Fibroblast of pulmonary artery (primary cell): ENCODE measurements around the gene PHTF2.

Experiments used
- DNase-seq: peaks from one replicate; pipeline ENCODE4 v3.0.0-alpha.2; 2010; ENCODE audit warnings: low read depth
- H3K4me3 ChIP-seq: replicated peaks from 2 replicates; pipeline ENCODE4 v1.5.1; 2011; ENCODE audit warnings: low read depth, mild to moderate bottlenecking, control low read depth, low read length, moderate library complexity
- TF ChIP-seq, protein P1 (sequence below): IDR thresholded peaks from 2 replicates; pipeline ENCODE4 v1.5.1; 2011; ENCODE audit warnings: mild to moderate bottlenecking, control low read depth, low read length, inconsistent platforms; ENCODE audit errors: missing control alignments

PHTF2 gene

DNA sequence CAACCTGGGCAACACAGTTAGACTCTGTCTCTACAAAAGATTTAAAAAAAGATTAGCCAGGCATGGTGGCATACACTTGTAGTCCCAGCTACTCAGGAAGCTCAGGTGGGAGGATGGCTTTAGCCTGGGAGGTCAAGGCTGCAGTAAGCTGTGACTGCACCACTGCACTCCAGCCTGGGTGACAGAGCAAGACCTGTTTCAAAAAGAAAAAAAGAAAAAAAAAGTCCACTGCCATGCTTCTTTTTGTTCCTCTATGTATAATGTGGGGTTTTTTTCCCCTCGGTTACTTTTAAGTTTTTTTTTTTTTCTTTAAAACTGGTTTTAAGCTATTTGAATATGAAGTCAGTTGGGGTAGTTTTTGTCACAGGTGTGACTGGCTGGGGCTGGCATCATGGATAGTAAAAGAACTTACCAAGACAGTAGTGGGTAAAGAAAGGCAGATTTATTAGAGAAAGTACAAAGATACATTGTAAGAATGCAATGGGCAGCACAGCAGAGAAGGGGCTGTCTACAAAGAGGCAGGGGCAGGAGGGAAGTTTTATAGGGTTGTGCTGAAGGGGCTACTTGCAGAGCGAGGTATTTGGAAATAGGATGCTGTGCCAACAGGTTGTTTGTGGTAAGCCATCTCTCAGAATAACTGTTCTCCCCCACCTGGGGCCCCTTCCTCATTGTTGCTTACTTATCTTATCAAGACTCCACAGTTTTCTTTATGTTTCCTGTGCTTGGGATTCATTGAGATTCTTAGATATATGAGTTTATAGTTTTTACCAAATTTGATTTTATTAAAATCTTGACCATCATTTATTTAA, 177.3 kb downstream of the PHTF2 start:
- TF ChIP-seq, protein P1, sequence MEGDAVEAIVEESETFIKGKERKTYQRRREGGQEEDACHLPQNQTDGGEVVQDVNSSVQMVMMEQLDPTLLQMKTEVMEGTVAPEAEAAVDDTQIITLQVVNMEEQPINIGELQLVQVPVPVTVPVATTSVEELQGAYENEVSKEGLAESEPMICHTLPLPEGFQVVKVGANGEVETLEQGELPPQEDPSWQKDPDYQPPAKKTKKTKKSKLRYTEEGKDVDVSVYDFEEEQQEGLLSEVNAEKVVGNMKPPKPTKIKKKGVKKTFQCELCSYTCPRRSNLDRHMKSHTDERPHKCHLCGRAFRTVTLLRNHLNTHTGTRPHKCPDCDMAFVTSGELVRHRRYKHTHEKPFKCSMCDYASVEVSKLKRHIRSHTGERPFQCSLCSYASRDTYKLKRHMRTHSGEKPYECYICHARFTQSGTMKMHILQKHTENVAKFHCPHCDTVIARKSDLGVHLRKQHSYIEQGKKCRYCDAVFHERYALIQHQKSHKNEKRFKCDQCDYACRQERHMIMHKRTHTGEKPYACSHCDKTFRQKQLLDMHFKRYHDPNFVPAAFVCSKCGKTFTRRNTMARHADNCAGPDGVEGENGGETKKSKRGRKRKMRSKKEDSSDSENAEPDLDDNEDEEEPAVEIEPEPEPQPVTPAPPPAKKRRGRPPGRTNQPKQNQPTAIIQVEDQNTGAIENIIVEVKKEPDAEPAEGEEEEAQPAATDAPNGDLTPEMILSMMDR, result no peak
- no peak overlapping the region for H3K4me3 ChIP-seq
- no peak for DNase-seq

DNA sequence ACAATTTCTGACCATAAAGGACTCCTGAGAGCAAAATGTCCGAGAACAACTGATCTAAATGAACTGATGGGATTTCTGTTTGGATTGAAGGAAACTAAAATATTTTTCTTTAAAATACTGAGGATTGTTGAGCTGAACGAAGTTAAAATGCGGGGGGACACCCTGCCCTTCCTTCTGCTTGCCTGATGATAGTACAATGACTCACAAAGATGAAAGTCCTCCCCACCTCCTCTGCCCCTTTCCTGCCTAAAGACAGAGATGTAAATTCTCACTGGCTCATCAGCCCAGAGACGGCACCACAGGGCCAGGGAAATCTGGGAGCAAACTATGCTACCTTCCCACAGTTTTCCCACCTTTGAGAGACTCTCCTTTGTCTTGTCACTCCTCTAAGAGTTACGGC, 180.6 kb downstream of the PHTF2 start:
- DNase-seq, result peak; percentile 2
- TF ChIP-seq, protein P1, result no peak
- no peak overlapping the region for H3K4me3 ChIP-seq

DNA sequence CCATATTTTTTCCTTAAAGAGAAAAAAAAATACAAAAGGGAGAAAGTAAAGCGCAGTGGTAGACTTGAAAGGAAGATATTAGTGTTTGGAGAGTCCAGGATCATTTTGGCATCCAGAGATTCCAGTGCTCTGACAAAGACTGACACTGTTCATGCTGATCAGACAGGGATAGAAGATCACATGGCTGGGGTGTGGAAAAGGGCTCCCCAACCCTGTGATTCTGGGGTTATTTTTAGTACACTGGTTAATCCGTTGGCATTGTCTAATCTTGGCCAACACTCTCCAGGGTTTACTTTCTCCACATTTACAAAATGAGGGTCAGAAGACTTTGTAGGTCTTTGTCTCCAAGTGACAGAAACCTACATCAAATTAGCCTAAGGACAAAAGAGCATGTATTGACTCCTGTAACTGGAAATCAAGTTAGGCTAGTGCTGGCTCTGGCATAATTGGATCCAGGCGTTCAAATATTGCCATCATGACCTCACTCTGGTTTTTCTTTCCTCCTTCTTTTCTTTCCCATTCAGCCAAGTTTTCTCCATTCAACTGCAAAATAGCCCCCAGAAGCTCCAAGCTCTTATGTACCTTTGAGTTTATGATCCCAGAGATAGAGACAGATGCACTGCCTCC, 181.6 kb downstream of the PHTF2 start:
- TF ChIP-seq, protein P1, result no peak
- no peak overlapping the region for H3K4me3 ChIP-seq
- DNase-seq, result no peak

DNA sequence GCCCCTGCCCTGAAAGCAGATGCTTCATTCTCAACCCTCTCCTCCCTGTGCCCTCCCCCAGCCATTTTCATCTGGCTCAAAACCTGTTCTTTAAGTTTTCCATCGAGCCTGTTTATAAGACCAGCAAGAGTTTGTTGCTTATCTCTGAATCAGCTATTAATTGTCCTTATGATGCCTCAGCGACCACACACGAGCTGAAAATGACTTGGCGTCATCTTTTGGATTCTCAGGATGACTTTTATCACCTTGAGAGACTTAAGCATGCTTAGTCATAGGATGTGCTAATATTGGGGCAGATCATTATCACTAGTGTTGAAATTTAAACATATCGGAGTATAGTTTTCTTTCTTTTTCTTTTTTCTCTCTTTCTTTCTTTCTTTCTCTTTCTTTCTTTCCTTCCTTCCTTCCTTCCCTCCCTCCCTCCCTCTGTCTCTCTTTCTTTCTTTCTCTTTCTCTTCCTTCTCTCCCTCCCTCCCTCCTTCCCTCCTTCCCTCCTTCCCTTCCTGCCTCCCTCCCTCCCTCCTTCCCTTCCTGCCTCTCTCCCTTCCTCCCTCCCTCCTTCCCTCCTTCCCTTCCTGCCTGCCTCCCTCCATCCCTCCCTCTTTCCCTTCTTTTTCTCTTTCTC, 184.5 kb downstream of the PHTF2 start:
- no peak overlapping the region for H3K4me3 ChIP-seq
- no peak for DNase-seq
- TF ChIP-seq, protein P1, result no peak

DNA sequence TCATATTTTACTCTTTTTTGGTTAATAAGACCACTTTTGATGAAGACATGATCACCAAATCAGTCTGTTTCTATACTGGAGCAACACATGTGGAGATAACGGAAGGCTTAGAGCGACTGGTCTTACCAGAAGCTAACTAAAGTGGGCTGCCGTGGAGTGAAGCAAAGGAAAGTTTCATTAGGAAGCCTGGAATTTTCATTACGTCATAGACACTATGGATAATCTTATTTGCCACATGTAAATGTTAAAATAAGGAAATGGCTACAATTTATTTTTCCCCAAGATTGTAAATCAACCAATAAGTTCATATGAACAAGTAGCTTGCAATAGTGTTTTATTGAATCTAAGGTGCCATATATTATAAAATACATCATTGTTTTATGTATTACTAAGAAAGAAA, 185.4 kb downstream of the PHTF2 start:
- TF ChIP-seq, protein P1, result no peak
- no peak for DNase-seq
- H3K4me3 ChIP-seq, result no peak overlapping the region

DNA sequence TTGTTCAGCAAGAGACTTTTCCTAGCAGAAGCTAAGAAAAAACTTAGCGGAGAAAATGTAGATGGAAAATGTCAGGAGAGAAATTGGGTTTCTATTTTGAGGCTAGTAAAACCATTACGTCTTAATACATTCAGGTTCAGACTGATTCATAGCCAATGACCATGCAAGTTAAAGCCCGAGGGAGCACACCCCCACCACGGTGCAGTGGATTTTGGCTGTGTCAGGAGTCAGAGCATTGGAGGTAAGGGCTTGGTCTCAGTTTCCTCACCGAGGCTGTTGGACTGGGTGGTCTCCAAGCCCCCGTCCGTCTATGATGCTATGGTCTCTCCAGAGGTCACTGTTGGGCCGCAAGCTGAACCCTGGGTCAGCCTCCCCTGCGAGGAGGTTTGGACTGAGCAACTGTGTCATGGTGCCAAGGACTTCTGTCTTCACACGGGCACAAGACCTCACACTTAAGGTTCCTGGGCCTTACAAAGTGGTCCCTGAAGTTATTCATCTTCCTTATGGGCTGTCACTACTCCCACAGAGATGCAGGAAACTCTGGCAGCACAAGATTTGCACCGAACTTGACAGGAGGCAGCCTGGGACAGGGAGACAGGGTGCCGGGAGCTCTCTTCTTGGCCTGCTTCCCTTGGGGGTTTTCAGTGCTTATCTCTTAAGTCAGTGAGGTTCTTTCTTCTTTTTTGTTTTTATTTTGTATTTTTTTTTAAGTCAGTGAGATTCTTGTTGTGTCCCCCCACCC, 186.8 kb downstream of the PHTF2 start:
- H3K4me3 ChIP-seq, result no peak overlapping the region
- TF ChIP-seq, protein P1, result no peak
- DNase-seq, result peak; percentile 3
